ENCODE results near the gene NCAN.
"Not testable (repeated sequence)": the region's sequence is repeated elsewhere in the genome, so short reads cannot be mapped to it uniquely, and the experiment has no call there.

Gene NCAN

GRCh38 chr19:19201697-19202630, 9.8 kb upstream of the NCAN start:
- DNase-seq: no peak

DNA sequence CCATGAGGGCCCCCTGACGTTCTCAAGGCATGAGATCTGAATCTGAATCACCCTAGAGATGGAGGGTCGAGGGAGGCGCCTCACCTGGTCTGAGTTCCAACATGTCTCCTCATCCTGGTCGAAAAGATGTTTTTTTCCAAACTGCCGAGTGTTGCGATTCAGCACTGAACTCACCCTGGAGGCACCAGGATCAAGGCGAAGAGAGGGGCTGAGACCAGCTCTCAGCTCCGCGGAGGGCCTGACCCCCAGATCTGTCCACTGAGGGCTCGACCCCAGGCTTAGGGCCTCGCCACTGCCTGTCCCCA, 9.1 kb upstream of the NCAN start:
- DNase-seq: no peak

DNA sequence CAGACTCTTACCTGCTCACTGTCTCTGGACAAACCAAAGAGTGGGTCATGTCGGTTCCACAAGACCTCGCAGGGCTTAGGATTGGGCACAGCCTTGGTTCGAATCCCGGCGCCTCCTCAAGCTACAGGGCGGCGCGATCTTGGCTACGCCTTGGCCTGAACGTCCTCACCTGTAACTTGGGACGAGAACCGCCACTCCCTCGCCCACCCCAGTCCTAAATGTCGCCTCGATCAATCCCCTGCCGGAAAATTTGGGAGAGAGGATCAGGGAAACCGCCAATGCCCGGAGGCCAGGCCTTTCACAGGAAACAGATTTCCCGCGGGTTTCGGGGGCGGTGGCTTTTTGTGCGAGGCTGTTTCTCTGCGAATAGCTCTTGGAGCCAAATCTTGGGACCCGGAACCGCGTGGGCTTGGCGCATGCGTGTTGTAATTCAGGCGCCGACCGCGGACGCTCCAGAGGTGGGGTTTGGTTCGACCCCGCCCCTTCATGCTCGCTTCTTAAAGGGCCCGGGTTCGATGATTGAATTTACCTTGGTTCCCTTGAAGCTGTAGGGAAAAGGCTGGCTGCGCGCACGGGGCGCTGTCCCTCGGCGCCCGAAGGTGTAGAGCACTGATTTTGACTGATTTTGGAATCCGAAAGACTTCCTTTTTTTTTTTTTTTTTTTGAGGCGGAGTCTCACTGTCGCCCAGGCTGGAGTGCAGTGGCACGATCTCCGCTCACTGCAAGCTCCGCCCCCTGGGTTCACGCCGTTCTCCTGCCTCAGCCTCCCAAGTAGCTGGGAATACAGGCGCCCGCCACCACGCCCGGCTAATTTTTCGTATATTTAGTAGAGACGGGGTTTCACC, 8.5 kb upstream of the NCAN start, which contains the start of gene NR2C2AP:
TSS of gene NR2C2AP (minus strand) at position 403 of the 845 bp plus-strand sequence. CDS start at position 49, 354 bp downstream.
- DNase-seq: peak; percentile 88

DNA sequence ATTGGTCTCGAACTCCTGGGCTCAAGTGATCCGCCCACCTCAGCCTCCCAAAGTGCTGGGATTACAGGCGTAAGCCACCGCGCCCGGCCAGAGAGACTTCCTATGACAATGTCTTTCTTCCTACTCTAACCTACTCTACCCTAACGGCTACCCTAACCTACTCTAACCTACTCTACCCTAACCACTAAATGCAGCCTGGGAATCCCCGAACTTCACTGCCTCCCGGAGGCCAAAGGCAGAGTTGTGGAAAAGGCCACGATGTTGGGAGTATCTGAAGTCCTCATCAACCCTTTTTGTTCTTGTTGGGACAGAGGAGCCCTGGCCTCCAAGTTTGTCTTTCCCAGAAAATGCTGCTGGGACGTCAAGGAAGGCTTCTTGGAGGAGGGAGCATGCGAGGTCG, 7.6 kb upstream of the NCAN start:
- no peak for DNase-seq

DNA sequence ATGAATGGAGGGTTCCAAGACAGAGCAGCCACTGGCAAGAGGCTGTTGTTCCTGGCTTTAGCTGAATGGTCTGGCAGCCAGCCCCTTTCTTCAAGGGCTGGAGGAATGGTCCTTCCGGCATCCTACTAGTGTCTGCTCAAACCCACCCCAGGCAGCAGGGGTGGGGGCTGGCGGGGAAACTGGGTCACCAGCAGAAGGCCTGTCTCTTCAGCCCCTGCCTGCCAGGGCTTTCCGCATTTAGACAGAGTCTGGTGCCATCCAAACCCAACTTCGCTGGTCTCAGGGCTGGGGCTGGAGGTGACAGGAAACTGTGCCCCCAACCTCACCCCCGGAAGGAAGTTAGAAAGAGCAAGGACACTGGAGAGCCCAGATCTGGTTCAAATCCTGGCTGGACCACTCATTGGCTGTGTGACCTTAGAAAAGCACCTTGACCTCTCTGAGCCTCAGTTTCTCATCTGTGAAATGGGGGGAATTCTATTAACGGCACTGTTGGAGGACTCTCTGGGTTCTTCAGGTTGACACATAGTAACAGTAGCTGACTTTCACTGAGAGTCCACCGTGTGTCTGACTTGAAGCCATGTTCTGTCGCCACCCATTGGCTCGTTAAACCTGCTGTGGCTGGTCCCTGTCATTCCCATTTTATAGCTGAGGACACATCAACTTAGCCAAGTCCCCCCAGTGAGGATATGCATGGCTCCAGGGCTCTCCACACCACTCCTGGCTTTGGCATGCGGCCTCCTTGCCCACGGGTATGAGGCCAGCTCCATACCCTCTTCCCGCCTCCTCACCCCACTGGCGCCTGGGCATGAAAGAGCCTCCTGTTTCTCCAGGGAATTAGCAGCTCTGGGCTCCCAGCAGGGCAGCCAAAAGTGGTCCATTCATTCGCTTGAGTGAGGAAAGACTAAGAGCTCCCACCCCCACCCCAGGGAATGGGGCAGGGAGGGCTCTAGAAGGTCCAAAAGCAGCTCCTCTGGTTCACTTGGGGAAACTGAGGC, 6.0 kb upstream of the NCAN start:
- no peak for DNase-seq

DNA sequence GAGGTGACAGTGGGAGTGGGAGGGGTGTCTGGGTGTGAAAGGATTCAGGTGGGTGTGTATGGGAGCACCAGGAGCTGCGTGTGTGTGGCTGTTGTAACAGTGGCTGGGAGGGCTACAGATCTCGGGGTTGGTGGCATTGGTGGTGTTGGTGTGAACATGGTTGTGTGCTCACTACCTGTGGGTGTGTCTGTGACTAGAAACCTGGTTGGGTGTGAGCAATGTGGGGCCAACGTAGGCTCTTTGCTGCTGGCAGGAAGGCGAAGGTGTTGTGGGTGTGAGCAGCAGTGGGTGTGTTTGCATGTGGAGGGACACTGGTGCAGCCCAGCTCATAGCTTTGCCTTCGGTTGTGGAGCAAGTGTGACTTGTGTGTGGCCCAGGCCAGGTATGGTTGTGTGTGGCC, 4.8 kb upstream of the NCAN start:
- no peak for DNase-seq

GRCh38 chr19:19207637-19208572, 3.9 kb upstream of the NCAN start:
- no peak for DNase-seq

DNA sequence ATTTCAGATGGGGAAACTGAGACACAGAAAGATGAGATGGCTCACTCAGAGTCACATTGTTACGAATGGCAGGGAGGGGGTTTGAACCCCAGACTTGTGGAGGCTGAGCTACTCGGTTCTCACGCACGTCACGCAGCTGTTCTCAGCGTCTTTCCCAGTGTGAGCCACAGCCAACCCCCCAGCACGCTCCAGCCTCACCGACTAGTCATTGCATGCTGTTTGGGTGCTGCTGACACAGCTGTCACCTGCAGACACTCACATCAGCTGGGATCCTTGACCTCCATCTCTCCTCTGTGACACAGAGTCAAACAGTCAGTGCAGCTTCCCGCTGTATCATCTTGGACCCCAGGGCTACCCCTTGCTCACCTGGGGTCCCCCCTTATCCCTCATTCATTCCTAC, 2.4 kb upstream of the NCAN start:
- DNase-seq: no peak

GRCh38 chr19:19212916-19213315, 1.2 kb downstream of the NCAN start:
- no peak for DNase-seq

DNA sequence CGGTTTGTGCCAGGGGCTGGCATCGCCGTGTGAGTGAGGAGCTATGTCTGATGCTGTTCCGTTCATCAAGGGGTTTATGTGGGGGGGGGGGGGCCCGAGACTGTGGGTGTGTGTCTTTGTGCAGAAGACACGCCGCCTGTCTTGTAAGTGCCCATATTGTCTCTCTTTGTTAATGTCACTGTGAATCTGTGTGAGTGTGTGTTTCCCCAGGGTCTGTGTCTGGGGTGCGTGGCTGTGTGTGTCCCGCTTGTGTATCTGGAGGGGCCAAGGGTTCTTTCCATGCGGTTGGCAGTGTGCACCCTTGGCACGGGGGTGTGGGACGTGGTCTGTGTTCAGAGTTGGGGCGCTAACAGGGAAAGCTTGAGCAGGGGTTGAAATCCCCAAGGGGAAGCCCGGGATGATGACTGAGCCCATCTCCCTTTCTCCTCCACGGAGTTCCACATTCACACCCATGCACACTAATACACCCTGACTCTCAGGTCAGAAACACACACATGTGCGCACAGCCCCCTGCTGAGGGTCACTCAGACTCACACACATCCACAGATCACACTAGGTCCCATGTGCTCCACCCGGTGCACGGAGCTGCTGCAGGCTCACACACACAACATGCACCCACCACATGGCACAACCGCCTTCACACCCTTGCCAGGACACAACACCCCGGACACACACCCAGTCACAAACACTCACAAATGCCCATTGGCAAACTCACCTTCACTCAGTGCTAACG, 1.8 kb downstream of the NCAN start:
- no peak for DNase-seq

DNA sequence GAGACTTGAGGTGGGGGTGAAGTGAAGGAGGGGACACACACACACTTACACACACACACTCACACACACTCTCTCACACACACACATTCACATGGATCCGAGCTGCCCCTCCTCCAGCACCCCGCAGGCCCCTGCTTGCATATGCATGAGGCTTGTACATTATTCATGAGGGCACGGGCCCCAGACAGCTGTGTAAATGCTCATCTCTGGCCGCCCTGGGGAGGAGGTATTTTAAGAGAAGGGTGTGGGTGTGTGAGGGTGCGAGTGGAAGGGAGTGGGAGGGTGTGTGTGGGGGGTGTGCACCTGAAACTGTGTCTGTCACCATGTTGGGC, 2.4 kb downstream of the NCAN start:
- DNase-seq: no peak

DNA sequence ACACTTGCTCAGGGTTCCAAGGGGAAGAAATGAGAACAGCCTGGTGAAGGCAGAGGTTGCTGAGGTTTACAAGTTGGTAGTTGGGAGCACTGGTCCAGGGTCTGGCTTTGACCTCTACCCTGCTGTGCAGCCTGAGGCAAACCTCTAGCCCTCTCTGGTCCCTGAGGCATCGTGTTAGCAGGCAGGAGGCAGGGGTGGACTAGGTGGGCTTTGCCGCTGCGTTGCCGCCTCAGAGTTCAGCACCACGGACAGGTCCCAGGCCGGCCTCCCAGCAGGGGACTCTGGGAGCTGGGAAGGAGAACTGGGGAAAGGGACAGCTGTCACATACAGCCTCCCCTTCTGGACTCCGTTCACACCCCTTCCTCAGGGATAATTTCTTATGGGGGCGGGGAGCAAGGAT, 3.1 kb downstream of the NCAN start:
- DNase-seq: no peak

GRCh38 chr19:19215792-19216191, 4.0 kb downstream of the NCAN start:
- DNase-seq: no peak

GRCh38 chr19:19217099-19217498, 5.3 kb downstream of the NCAN start:
- DNase-seq: no peak

GRCh38 chr19:19218911-19219310, 7.2 kb downstream of the NCAN start:
- no peak for DNase-seq

DNA sequence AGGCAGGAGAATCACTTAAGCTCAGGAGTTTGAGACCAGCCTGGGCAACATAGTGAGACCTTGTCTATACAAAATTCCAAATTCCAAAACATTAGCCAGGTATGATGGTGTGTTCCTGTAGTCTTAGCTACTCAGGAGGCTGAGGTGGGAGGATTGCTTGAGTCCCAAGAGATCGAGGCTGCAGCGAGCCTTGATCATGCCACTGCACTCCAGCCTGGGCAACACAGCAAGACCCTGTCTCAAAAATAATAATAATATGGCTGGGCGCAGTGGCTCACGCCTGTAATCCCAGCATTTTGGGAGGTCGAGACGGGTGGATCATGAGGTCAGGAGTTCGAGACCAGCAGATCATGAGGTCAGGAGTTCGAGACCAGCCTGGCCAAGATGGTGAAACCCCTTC, 9.2 kb downstream of the NCAN start:
- DNase-seq: not testable (repeated sequence)

DNA sequence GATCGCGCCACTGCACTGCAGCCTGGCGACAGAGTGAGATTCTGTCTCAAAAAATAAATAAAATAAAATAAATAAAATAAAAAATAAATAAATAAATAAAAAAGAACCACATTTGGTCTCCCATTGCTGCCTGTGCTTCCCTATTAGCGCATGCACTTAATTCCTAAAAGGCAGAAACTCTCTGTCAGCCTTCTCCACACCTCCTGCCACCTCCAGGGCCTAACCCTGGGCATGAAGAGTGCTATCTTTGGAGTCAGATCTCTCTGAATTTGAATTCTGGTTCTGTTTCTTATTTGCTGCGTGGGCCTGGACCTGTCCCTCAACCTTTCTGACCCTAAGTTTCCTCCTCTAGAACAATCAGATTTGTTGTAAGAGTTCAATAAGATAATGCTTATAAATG, 11.3 kb downstream of the NCAN start:
- no peak for DNase-seq

DNA sequence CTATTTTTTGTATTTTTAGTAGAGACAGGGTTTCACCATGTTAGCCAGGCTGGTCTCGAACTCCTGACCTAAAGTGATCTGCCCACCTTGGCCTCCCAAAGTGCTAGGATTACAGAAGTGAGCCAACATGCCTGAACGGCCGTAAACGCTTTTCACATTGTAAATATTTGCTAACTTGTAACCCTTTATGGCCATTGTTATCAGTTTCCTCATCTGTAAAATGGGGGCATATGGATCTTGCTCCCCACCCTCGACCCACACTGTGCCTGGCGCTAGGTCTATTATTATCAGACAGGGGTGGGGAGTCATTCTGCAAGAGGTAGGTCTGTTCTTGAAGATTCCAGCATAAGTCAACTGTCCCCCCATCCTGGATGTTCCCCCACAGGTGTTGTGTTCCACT, 11.9 kb downstream of the NCAN start:
- DNase-seq: no peak

- DNase-seq: no peak
Observed at GRCh38 chr19:19224150-19224851, 12.5 kb downstream of the NCAN start.

DNA sequence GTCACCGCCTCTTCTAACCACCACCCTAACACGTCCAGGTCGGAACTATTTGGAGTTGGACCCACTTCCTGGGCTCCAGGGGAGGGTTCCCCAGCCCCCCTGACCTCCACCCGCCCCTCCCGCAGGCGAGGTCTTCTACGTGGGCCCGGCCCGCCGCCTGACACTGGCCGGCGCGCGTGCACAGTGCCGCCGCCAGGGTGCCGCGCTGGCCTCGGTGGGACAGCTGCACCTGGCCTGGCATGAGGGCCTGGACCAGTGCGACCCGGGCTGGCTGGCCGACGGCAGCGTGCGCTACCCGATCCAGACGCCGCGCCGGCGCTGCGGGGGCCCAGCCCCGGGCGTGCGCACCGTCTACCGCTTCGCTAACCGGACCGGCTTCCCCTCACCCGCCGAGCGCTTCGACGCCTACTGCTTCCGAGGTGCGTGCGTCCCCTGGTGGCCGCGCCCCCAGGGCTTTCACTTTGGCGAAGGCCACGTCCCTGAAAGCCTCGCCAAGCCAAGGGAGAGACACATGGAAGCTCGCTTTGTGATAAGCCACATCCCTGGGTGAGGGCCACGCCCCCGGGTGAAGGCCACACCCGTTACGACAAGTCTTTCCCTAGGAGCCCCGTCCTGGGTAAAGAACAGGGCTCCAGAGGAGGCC, 13.2 kb downstream of the NCAN start:
- DNase-seq: peak; percentile 67
